Skeletal muscle tissue (tissue), 4 donors: Measurements from ENCODE around the gene EXOC2. TPM values are rescaled to one million over a fixed set of nuclear protein-coding genes. Genes with fewer than 3 reads are reported as not detected.

ENCODE experiments used
- H3K27ac ChIP-seq: one replicate; pipeline ENCODE4 v1.7.0; 2013; ENCODE audit warnings: mild to moderate bottlenecking, low read depth, low read length, inconsistent platforms
- H3K27me3 ChIP-seq, 3 donors: one replicate each; pipeline ENCODE4 v1.7.0; 2013; ENCODE audit warnings: low read length in 3 of 3; ENCODE audit not compliant: control insufficient read depth in 3 of 3, insufficient read depth in 3 of 3
- H3K36me3 ChIP-seq, 3 donors: one replicate each; pipeline ENCODE4 v1.7.0; 2013; ENCODE audit warnings: low read length in 3 of 3; ENCODE audit not compliant: control insufficient read depth in 3 of 3, insufficient read depth in 3 of 3
- H3K4me1 ChIP-seq, 3 donors: one replicate each; pipeline ENCODE4 v1.7.0; 2013; ENCODE audit warnings: low read length in 3 of 3, mild to moderate bottlenecking in 3 of 3; ENCODE audit not compliant: control insufficient read depth in 3 of 3, insufficient read depth in 3 of 3
- H3K4me3 ChIP-seq, 3 donors: one replicate each; pipeline ENCODE4 v1.7.0; 2013; ENCODE audit warnings: low read length in 3 of 3
- H3K9ac ChIP-seq, 3 donors: one replicate each; pipeline ENCODE4 v1.7.0; 2013; ENCODE audit warnings: low read length in 3 of 3, mild to moderate bottlenecking in 3 of 3, moderate library complexity in 2 of 3, low read depth in 1 of 3
- H3K9me3 ChIP-seq, 3 donors: one replicate each; pipeline ENCODE4 v1.7.0; 2013; ENCODE audit warnings: low read length in 3 of 3; ENCODE audit not compliant: control insufficient read depth in 3 of 3
- total RNA-seq: library from RNA; depleted of rRNA; stranded (reverse); fragments of >200 nt; gene quantifications from one replicate; pipeline ENCODE4 v1.2.3, GENCODE V29; 2014
- donor health status: Osteomylitis.

Gene EXOC2
- total RNA-seq, 1 donor from 2014 or later: 26.6 TPM

DNA sequence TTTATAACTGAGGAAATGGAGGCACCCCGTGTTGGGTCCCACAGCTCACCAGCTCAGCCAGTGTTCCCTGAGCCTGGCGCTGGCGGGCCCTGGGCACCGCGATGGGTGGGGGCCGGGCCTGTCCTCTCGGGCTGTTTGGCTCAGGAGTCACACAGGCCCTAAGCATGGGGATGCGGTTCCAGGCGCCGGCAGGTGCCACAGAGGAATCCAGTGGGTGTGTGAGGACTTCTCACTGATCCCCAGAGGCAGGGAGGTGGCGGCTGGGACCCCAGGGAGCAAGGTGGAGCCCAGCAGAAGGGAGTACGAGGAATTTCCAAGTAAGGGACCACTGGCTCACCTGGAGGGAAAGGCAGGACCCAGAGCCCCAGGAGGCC is 243.9 kb downstream of the EXOC2 start:
- Histone ChIP-seq H3K4me3 (no peak overlapping the region), H3K9ac (no peak overlapping the region), H3K27me3 (peaks cover 6 to 33% (median 32%) of the 10 kb centered on the region in 3 donors), H3K4me1 (peaks cover 2 to 7% (median 4%) of the 10 kb centered on the region in 3 donors), H3K27ac (no peak overlapping the region), H3K9me3 (no peaks in the 10 kb centered on the region), H3K36me3 (no peaks in the 10 kb centered on the region)

DNA sequence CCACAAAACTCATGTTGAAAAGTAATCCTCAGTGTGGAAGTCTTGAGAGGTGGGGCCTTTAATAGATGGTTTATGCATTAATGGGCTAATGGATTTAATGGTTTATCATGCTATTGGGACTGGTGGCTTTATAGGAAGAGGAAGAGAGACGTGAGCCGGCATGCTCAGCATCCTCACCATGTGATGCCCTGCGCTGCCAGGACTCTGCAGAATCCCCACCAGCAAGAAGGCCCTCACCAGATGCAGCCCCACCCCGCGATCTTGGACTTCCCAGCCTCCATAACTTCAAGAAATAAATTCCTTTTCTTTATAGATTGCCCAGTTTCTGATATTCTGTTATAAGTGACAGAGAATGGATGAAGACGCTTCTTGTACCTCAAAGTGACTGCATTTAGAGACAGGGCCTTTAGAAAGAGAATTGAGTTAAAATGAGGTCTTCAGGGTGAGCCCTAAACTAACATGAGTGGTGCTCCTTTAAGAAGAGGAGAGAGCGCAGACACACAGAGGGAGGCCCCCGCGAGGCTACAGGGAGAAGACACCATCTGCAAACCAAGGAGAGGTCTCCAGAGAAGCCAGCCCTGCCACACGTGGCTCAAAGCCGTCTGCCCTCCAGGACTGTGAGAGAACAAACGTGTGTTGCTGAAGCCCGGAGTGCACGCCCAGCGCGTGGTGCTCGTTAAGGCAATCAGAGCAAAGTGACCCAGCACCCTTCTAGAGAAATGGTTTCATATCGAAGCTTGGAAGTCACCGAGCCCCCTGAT is 244.5 kb downstream of the EXOC2 start:
- Histone ChIP-seq H3K27ac (no peak overlapping the region), H3K27me3 (peaks cover 11 to 39% (median 38%) of the 10 kb centered on the region in 3 donors), H3K36me3 (no peaks in the 10 kb centered on the region)

DNA sequence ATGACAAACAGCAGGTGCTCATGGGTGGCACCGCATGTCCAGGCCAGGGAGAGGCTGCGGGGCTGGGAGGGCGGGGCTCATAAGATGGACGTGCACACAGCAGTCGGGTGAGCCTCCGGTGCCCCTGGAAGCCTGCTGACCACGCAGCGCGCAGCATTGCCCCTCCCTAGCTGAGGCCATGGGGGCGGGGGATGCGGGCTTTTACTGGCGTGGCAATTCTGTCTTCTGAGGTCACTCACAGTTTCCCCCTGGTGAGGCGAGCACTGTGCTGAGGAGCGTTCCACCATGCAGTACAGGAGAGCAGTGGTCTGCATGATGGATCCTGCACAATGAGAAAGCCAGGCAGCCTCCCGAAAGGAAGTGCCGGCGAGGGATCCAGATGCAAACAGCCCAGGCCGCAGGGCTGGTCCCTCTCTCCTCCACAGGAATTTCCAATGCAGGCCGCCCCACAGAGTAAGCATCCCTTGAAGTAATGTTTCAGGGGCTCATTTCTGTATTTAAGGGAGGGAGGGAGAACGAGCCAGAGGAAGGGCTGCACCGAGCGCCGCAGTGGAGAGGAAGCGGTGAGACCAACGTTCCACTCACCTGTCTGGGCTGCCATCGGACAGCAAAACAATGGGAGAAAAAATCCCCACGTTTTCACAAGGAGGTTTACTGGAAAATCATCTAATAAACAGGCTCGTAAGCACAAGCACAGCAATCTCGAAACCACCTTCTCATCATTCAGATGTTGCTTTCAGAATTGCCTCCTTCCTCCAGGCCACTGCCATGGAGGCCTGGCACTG is 245.4 kb downstream of the EXOC2 start:
- H3K27me3 ChIP-seq: peaks cover 11 to 36% (median 31%) of the 10 kb centered on the region in 3 donors
- no peak overlapping the region for H3K27ac ChIP-seq
- no peak overlapping the region for H3K9ac ChIP-seq
- H3K4me1 ChIP-seq: peaks cover 0 to 2% (median 2%) of the 10 kb centered on the region in 3 donors
- H3K9me3 ChIP-seq: no peaks in the 10 kb centered on the region
- no peaks in the 10 kb centered on the region for H3K36me3 ChIP-seq
- H3K4me3 ChIP-seq: no peak overlapping the region

More for the DNA sequence above, 244.5 kb downstream of the EXOC2 start:
- Histone ChIP-seq H3K9me3 (no peaks in the 10 kb centered on the region), H3K4me3 (no peak overlapping the region), H3K9ac (no peak overlapping the region), H3K4me1 (peaks cover 2 to 7% (median 4%) of the 10 kb centered on the region in 3 donors)

DNA sequence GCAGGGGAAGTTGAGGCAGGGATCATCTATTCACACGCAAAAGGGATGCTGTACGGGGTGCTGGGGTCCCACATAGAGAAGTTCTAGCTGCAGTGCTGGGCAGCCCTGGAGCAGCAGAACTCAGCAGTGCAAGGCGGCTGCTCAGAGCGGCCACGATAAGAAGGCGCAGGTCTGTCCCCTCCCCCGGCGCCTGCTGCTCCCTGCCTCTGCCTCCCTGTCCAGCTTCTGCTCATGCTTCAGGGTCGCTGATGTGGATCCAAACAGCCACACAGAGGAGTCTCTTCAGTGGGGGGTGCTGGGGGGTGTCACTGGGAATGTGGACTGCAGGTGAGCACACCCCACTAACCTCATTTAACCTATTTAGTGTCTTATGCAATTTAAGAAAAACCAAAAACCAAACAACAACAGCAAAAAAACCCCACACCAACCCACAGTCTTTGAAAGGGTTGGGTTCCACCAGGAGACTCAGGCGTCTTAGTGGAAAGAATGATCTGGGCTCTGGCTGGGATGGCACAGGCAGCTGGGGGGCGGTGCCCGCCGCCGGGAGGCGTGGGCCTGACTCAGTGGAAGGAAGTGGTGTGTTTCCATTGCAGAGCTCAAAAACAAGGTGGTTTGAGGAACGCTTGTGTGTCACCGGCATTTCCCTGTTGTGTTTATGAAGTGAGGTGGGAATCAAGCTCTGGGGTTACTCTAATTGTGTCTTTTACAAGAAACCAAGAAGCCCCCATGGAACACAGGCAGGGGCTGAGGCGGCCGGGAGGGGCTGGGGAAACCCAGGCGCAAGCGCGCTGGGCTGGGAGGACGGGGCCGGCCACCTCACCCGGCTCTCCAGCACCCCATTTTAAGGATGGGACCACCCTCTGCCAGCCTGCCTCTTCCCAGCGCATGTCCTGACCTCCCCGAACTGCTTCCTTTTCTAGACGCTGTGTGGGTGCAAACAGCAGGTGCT is 246.2 kb downstream of the EXOC2 start:
- Histone ChIP-seq H3K4me3 (no peak overlapping the region), H3K27me3 (peaks cover 13 to 32% (median 30%) of the 10 kb centered on the region in 3 donors), H3K27ac (no peak overlapping the region)

DNA sequence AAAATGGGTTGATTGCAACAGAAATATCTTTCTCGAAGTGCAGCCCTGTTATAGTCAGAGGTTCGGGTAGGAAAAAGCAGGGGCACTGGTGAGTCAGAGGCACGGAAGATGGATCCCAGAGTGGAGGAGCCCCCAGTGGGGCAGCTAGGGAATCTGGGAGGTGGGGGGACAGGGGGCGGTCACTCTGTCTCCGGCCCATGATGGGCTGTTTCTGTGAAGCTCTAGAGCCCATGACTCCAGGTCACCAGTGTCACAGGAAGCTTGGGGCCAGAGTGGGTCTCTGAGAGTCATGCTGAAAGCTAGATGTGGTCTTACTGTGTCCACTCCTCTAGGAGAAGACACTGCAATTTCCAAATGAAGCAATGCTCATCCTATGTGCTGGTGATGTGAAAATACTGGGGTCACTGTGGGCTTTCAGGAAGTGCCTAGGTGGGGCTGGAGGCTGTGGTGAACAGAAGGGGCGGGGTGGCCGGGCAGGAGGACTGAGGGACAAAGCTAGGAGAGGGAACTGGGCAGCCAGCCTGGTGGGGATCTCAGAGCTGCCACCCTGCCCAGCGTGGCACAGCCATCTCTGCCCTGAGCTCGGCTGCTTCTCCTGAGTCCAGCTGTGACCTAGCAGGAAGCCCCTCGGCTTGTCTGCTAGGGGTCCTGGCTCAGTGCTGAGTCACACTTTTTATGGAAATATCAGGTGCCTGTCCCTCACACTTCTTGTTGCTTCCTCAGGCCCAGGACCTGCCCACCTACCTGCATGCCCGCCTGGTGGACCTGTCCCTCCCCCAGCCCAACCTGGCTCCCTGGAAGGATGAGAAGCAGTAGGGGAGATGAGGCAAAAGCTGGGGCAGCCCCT is 247.1 kb downstream of the EXOC2 start:
- H3K9me3 ChIP-seq: no peaks in the 10 kb centered on the region
- no peak overlapping the region for H3K27ac ChIP-seq
- no peaks in the 10 kb centered on the region for H3K36me3 ChIP-seq
- peaks cover 8 to 31% (median 29%) of the 10 kb centered on the region in 3 donors for H3K27me3 ChIP-seq
- H3K4me1 ChIP-seq: no peaks in the 10 kb centered on the region
- no peak overlapping the region for H3K4me3 ChIP-seq
- H3K9ac ChIP-seq: no peak overlapping the region

More for the DNA sequence above, 246.2 kb downstream of the EXOC2 start:
- no peaks in the 10 kb centered on the region for H3K4me1 ChIP-seq
- no peaks in the 10 kb centered on the region for H3K9me3 ChIP-seq
- H3K9ac ChIP-seq: no peak overlapping the region
- no peaks in the 10 kb centered on the region for H3K36me3 ChIP-seq

DNA sequence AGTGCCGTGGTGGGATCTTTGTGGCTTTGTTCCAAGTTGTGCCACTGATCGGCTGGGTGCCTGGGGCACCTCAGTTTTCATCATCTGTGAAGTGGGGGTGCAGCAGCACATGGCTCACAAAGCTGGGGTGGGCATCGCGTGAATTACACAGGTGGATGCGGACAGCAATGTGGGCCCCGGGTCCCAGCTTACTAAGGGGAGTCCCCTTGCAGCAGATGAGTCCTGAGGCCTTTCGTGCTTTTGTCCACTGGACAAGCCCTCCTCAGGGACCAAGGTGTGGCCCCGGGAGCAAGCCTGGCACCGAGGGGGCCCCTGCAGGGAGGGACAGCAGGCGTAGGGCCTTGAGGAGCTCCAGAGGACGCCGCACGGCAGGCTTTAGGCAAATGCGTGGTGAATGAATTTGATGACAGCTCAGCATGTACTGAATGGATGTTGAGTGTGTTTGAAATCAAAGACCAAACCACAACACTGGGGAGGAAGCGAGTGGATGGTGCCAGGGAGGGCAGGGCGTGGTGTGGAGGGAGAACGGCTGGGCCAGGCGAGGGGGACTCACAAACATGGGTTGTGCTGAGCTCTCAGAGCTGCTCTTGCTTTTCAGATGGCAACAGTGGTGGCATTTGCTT is 248.2 kb downstream of the EXOC2 start:
- Histone ChIP-seq H3K4me3 (no peak overlapping the region), H3K4me1 (no peaks in the 10 kb centered on the region), H3K27ac (no peak overlapping the region), H3K9me3 (no peaks in the 10 kb centered on the region), H3K27me3 (peaks cover 8 to 31% (median 29%) of the 10 kb centered on the region in 3 donors), H3K9ac (no peak overlapping the region), H3K36me3 (no peaks in the 10 kb centered on the region)

DNA sequence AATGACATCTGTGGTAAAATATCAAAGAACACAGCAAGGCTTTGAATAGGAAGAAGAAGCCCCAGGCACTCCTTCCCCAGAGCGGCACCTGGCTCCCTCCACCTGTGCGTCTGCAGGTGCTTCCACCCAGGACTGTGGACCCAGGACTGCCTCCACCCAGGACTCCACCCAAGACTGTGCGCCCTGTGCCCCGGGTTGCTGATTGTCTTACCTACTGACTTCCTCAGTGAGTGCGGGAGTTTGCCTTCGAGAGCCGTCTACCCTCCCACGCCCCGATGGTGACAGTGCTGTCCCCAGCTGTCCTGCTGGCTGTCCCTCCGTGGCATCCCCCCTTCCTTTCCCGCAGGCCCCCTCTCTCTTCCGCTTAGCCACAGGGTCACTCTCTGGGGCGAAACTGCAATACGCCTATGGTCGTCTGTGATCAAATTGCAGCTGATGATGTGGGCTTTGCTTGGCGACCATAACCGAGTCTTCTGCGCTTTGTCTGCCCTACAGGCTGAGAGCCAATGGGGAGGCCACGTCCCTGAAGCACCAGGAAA is 249.2 kb downstream of the EXOC2 start:
- Histone ChIP-seq H3K4me3 (no peak overlapping the region), H3K9ac (no peak overlapping the region), H3K36me3 (no peaks in the 10 kb centered on the region), H3K27me3 (peaks cover 8 to 29% (median 27%) of the 10 kb centered on the region in 3 donors), H3K9me3 (no peaks in the 10 kb centered on the region), H3K4me1 (no peaks in the 10 kb centered on the region), H3K27ac (no peak overlapping the region)

DNA sequence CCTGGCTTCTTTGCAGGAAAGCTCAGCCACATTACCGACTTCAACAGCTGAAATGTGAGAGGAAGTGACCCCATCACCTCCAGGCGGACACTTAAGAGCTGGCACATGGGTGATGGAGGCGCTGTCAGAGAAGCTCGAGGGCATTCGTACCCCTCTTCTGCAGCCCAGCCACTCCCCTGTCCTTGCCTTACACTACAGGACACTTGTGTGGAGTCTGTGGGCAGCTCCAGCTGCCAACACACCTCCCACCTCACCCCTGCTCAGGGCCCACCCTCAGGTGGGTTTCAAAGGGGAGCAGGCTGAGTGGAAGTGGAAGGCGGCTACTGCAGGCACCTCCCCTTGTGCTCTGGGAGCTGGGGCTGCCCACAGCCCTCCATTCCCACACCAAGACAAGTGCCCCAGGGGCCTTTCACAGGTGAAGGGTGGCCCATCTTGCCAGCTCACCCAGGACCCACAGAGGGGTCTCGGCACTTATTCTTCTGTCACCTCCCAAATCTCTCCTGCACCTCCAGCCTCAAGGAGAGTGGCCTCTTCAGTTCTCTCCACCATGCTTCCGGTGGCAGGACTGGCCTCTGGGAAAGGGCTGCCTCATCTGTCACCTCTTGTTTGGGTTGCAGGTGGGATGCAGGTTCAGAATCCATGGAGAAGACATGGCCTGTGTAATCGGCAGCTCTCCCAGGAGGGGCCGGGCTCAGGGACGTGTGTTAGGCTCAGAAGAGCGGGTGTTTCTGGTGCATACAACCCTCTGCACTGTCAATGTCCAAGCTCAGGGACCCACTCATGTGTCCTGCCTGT is 251.6 kb downstream of the EXOC2 start:
- no peaks in the 10 kb centered on the region for H3K4me1 ChIP-seq
- H3K36me3 ChIP-seq: no peaks in the 10 kb centered on the region
- no peaks in the 10 kb centered on the region for H3K9me3 ChIP-seq
- H3K9ac ChIP-seq: no peak overlapping the region
- no peak overlapping the region for H3K4me3 ChIP-seq
- no peak overlapping the region for H3K27ac ChIP-seq
- H3K27me3 ChIP-seq: peaks cover 8 to 31% (median 18%) of the 10 kb centered on the region in 3 donors
